Measurements from ENCODE around the gene INPP5A.
"Not testable (repeated sequence)": the region's sequence is repeated elsewhere in the genome, so short reads cannot be mapped to it uniquely, and the experiment has no call there.

Gene INPP5A

DNA sequence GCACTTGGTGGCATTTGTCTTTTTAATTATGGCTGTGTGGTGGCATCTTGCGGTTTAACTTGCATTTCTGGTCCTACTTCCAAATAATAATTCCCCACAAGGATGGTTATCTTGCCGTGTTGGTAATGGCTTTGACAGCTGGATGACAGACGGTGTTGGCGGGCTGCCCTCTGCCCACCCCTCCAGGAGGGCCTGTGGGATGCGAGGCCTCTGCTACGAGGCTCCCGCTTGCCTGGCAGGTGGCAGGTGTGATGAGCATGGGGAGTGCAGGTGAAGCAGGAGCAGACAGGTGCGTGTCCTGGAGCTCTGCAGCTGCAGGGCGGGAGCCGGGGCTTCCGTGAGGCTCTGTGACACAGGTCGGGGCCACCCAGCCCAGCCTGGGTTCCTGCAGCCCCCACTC, 11.8 kb downstream of the INPP5A start:
- peak; percentile 13 for DNase-seq

- peak; percentile 13 for DNase-seq
Observed at GRCh38 chr10:132550366-132551092, 12.9 kb downstream of the INPP5A start.

GRCh38 chr10:132551093-132551807, 13.7 kb downstream of the INPP5A start:
- DNase-seq, result peak; percentile 16

- no peak for DNase-seq
Observed at GRCh38 chr10:132551808-132552130, 14.2 kb downstream of the INPP5A start.

GRCh38 chr10:132552635-132553034, 15.0 kb downstream of the INPP5A start:
- DNase-seq, result not testable (repeated sequence)

DNA sequence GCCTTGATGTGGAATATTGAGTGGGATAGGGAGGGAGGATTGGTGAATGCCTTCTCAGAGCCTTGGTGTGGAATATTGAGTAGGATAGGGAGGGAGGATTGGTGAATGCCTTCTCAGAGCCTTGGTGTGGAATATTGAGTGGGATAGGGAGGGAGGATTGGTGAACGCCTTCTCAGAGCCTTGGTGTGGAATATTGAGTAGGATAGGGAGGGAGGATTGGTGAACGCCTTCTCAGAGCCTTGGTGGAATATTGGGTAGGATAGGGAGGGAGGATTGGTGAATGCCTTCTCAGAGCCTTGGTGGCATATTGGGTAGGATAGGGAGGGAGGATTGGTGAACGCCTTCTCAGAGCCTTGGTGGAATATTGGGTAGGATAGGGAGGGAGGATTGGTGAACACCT, 16.0 kb downstream of the INPP5A start:
- not testable (repeated sequence) for DNase-seq

DNA sequence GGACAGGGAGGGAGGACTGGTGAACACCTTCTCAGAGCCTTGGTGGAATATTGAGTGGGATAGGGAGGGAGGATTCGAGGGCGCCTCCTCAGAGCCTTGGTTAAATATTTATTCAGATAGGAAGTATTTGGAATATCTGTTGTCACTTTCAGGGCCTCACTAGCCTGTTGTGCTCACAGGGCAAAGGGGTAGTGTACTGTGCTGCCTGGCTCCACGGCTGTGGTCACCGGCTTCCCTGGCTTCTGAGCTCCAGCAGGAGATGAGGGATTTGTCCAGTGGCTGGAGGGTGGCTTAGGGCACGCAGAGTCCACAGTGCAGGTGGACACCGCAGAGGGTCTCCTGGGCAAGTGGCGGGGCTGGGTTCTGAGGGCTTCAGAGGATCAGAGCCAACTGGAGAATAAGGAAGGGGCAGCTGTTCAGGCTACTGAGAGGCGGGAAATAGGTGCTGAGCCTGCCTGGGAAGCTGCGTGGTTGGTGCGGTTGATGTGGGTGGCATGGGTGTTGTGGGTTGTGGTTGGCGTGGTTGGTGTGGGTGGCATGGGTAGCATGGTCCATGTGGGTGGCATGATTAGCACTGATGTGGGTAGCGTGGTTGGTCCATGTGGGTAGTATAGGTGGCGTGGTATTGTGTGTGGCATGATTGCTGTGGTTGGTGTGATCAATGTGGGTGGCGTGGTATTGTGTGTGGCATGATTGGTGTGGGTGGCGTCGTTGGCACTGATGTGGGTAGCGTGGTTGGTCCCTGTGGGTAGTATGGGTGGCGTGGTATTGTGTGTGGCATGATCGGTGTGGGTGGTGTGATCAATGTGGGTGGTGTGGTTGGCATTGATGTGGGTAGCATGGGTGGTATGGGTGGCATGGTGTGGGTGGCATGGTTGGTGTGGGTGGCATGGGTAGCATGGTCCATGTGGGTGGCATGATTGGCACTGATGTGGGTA, 16.7 kb downstream of the INPP5A start:
- peak; percentile 9 for DNase-seq

- DNase-seq, result peak; percentile 8
Observed at GRCh38 chr10:132554991-132555647, 17.5 kb downstream of the INPP5A start.

DNA sequence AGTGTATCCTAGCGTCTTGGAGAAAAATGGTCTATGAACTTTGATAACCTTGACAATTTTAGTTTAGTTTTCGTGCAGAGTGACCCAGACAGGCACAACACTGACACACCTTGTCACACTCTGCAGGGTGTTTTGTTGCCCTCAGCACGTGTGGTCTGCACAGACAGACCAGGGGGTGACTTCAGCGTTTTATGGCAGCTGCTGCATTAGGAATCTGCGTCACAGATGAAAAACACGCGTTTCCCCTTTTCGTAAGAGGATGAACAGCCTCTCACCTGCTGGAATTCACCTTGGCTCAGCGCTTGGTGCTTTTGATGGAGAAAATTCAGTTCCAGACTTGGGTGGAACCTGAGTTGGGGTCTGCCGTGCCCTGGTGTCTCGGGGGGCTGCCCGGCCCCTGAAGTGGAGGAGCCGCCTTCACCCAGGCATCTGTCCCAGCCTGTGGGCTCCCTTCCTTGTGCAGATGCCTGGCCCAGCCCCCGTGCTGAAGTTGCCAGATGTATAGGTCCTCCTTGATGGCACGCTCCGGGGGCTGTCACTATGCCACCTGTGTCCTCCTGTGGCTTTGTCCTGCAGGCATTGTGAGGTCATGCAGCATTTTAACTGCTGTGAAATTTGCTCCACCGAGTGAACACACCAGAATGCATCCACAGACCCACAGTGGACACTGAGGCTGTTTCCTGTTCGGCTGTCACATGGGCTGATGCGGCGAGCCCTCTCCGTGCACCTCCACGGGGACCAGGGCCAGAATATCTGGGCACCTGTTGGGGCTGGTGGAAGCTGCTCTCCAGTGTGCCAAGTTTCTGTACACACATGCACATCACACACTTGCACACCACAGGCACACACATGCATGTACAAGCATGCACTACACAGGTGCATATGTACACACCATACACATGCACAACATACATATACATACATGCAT, 18.3 kb downstream of the INPP5A start:
- DNase-seq, result no peak

- no peak for DNase-seq
Observed at GRCh38 chr10:132556994-132557441, 19.4 kb downstream of the INPP5A start.

DNA sequence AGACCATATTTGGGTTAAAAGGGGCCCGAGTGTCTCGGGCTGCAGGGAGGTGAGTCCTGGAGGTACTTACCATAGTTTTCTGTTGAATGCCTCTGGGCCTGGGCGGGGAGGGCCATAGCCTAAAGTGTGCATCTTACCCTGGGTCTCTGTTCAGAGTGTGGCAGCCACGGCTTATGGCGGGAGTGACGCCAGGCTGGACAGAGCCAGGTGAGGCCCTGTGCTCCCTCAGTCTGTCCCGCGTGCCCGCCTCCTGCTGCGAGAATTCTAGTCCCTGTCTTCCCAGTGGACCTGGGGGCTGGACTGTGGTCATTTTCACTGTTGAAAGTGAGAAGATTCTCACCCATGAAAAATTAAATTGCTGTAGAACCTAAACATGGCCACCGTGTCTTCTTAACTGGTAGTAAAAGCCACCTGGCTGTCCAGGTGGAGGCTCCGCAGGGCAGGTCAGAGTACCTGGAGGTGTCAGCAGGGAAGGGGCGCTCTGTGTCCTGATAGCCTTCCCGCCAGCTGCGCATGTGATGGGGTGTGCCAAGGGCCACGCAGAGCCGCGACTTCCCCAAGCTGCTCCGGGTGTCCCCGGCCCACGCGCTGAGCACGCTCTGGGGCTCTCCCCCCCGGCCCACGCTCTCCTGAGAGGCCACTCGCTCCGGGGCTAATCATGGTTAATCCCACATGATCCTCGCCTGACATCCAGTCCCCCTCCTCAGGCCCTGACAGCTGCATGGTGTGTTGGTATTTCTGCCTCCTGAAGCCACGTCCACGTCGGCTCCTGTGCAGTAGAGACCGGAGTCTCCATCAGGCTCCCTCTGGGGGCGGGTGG, 20.3 kb downstream of the INPP5A start:
- DNase-seq, result no peak

DNA sequence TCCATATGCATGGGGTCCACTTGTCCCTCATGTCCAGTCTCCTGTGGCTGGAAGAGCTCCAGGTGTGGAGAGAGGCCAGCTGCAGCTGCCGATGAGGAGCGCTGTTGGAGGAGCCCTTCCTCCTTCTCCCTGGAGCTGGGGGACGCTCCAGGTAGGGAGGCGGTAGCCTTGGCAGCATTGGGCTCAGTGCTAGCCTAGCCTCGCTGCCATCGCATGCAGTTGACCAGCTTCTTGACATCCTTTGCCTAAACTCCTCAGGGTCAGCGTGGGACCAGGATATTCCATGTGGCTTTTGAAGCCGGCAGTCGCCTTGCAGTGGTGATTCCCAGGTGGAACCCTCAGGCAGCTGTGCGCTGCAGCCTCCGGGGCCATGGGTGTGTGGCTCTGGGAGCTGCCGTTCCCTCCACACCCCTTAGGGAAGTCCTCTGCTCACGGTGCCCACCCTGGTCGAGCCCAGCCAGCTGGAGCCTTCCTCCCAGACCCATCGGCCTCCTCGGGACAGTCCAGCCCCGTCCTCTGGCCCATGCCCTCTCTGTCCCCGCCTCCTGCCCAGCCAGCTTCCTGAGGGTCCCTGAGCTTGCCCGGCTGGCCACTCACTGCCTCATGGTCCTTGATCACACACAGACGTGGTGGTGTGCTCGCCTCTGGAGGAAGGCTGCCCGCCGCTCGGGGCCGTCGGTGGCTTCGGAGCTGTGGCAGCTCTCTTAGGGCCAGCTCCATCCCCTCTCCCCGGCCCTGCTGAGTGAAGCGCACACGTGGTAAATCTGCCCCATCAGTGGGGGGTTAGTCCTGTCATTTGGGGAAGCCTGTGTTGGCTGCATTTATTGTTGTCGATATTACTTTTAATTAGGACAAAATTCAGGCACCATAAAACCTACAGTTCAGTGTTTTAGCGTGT, 21.2 kb downstream of the INPP5A start:
- no peak for DNase-seq

DNA sequence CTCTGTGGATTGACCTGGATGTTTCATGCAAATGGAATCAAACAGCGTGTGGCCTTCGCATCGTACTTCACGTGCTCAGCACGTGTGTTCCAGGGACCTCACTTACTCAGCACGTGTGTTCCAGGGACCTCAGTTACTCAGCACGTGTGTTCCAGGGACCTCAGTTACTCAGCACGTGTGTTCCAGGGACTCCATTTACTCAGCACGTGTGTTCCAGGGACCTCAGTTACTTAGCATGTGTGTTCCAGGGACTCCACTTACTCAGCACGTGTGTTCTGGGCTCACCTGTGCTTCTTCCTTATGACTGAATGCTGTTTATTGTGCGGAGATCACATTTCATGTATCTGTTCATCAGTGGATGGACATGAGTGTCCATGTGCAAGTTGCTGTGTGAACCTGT, 22.0 kb downstream of the INPP5A start:
- DNase-seq, result peak; percentile 13

GRCh38 chr10:132560241-132560731, 22.7 kb downstream of the INPP5A start:
- no peak for DNase-seq

- no peak for DNase-seq
Observed at GRCh38 chr10:132562177-132562915, 24.8 kb downstream of the INPP5A start.

DNA sequence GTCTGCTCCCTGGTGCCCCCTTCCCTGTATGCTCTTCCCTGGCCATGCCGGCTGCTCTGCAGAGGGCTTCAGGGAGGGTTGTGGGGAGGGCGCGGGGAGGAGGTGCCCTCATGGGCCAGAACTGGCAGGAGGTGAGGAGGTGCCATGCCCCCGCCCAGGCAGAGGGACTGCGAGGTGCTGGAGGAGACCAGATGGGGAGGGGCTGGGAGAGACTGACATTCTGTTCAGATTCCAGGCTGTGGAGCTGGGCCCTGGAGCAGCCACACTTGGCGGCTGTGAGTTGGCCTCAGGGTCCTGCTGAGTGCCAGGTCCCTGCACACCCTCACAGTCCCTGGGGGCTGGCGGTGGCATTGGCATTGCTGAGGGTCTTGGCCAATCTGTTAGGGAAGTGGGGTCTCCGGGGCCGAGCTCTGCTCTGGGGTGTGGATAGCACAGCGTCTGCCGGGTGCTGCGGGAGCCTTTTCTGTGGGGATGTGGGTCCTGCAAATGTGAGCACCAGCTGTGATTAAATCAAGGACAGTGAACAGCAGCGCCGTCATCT, 25.4 kb downstream of the INPP5A start:
- no peak for DNase-seq

GRCh38 chr10:132563485-132564248, 26.1 kb downstream of the INPP5A start:
- DNase-seq, result no peak

- no peak for DNase-seq
Observed at GRCh38 chr10:132564249-132564605, 26.6 kb downstream of the INPP5A start.

All from right hindlimb (tissue), 1 donor.